ENCODE results near the gene TCOF1.
A peak's percentile ranks its signal among the peaks of the same experiment; 100 is the strongest.

TCOF1 gene

GRCh38 chr5:150428106-150428876 is 70.8 kb downstream of the TCOF1 start:
- no peak for DNase-seq (ENCODE audit: low read depth)

- DNase-seq (ENCODE audit: low read depth), result no peak
Measured at GRCh38 chr5:150428978-150429377, 71.5 kb downstream of the TCOF1 start.

DNA sequence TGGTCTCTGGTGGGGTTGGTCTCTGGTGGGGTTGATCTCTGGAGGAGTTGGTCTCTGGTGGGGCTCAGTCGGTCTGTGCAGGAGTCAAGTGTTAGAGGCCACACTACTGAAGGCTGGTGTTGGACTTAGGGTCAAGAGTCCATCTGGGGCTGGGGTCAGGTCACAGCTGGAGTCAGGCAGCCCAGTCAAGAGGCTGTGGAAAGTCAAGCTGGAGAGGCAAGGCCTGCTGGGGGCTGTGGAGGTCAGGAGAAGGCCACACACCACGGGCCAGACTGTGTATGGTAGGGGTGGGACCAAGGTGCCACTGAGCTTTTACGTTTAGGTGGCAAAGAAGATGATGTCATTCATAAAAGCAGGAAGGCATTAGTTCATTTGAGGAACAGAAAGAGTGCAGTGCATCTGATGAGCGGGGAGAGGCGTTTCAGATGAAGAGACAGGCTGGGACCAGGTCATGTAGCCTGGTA is 71.9 kb downstream of the TCOF1 start:
- DNase-seq (ENCODE audit: low read depth), result no peak

DNA sequence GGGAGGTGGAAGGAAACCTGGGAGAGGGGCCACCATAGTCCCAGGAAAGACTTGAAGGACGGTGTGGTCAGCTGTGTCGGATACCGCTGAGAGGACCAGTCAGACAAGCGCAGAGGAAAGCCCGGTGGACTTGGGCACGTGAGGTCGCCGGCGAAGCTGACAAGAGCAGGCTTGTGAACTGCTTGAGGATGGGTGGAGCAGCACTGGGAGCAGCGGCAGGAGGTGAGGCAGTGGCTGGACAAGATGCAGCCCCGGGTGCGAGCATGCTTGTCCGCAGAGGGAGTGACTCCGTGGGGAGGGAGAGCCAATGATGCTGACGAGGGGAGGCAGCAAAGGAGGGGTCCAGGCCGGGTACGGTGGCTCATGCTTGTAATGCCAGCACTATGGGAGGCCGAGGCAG is 73.6 kb downstream of the TCOF1 start:
- no peak for DNase-seq (ENCODE audit: low read depth)

DNA sequence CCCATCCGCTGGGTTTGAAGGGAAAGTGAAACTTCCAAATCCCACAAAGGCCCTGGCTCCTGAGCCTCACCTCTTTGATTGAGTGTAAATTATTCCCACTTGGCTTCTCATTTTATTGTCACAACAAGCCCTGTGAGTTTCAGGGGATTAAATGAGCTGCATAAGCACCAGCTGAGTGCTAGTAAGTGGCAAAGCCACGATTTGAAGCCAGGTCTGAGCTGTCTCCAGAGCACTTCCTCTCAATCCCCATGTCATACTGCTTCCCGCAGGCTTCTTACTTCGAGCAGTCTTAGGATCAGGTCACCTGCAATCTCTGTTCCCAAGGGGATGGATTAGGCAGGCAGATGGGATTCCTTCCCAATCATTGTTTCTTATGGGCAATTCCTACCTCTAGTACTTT is 74.1 kb downstream of the TCOF1 start:
- no peak for DNase-seq (ENCODE audit: low read depth)

- no peak for DNase-seq (ENCODE audit: low read depth)
Measured at GRCh38 chr5:150434464-150434863, 77.0 kb downstream of the TCOF1 start.

DNA sequence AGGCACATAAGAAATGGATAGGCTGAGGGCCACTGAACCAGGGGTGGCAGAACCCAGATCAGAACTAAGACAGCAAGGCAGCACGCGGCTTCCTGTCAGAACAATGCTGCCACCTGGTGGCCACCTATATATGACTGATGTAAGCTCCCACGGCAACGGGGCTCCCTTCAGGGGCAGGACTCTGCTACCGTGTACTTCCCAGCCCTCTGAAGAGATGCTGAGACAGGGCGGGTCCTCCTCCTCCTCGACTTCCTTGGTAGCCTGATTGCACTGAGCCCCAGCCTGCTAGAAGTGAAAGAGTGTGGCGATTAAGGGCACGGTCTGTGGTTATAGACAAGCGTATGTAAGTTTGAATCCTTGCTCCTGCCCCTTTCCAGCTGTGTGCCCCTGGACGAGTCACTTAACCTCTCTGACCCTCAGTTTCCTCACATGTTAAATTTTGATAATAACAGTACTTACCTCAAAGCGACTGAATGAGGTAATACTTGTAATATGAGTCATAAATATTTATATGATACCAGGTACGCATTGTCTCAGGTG is 78.7 kb downstream of the TCOF1 start:
- peak; percentile 45 for DNase-seq (ENCODE audit: low read depth)

GRCh38 chr5:150438873-150439546 is 81.5 kb downstream of the TCOF1 start:
- no peak for DNase-seq (ENCODE audit: low read depth)

DNA sequence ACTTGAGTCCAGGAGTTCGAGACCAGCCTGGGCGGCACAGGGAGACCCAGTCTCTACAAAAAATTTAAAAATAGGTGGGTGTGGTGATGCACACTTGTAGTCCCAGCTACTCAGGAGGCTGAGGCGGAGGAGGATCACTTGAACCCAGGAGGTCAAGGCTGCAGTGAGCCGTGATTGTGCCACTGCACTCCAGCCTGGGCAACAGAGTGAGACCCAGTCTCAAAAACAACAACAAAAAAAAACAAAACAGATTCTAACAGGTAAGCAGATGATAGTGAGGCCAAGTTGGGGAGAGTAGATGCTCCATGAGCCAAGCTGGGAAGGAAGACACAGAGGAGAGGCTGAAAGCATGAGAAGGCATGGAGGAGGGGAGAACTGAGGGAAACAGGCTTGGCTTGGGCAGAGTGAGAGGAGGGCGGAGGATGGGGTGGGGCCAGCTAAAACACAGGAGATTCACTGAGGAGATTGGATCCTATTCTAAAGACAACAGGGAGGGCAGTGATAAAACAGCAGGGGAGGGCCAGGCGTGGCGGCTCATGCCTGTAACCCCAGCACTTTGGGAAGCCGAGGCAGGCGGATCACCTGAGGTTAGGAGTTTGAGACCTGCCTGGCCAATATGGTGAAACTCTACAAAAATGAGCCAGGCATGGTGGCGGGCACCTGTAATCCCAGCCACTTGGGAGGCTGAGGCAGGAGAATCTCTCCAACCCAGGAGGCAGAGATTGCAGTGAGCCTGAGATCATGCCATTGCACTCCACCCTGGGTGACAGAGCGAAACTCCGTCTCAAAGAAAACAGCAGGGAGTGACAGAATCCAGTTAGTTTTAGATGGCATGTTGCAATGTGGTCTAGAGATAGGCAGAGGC is 83.7 kb downstream of the TCOF1 start:
- no peak for DNase-seq (ENCODE audit: low read depth)

DNA sequence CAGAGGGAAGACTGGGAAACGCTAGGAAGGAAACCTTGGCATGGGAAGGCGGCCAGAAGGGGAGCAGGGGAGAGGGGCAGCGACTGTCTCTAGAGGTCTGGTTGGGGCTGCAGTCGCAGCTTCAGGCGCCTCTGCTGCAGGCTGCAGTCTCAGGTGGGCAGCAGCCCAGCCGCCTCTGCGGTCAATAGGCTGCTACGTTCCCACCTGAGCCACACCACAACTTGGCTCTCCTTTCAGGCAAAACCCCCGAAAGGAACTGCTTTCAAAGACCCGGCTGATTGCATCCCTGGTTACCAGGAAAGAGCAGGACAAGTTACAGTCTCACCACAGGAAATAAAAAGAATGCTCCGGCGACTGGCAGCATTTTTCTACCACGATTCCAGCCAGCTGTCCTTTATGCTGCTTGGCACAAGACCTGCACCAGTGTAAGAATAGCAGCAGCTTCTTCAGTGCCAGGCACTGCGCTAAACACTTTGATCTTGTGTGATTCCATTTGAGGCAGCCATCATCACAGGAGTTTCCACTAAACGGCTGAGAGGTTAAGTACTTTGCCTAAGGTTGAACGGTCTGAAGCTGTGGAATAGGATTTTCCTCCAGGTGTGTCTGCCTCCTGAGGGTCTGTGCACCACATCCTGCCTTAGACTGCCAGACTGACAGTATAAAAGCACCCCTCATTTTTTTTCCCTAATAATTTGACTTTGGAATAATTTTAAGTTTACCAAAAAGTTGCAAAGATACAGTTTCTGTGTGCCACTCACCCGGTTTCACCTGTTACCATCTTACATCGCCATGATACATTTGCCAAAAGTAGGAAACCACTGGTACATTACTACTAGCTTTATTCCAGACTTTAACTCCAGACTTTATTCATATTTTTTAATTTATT is 84.6 kb downstream of the TCOF1 start:
- DNase-seq (ENCODE audit: low read depth), result no peak

DNA sequence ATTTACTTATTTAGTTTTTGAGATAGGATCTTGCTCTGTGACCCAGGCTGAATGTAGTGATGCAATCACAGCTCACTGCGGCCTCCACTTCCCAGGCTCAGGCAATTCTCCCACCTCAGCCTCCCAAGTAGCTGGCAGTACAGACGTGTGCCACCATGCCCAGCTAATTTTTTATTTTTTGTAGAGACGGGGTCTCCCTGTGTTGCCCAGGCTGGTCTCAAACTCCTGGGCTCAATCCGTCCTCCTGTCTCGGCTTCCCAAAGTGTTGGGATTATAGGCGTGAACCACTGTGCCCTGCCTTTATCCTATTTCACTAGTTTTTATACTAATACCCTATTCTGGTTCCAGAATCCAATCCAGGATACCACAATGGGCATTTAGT is 85.2 kb downstream of the TCOF1 start:
- no peak for DNase-seq (ENCODE audit: low read depth)

GRCh38 chr5:150443242-150444075 is 86.0 kb downstream of the TCOF1 start:
- DNase-seq (ENCODE audit: low read depth), result no peak

DNA sequence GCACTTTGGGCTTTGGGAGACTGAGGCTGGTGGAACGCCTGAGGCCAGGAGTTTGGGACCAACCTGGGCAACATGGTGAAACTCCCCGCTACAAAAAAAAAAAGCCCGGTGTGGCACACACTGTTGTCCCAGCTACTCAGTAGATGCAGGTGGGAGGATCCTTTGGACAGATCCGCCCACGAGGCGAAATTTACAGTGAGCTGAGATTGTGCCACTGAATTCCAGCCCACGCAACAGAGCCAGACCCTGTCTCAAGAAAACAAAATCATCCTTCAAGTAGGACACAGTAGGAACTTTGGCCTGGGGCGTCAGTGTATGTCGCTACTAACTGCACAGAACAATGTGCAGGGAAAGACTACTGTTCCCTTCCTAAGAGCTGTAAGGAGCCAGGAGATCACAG is 87.3 kb downstream of the TCOF1 start:
- no peak for DNase-seq (ENCODE audit: low read depth)

- no peak for DNase-seq (ENCODE audit: low read depth)
Measured at GRCh38 chr5:150446088-150446487, 88.6 kb downstream of the TCOF1 start.

DNA sequence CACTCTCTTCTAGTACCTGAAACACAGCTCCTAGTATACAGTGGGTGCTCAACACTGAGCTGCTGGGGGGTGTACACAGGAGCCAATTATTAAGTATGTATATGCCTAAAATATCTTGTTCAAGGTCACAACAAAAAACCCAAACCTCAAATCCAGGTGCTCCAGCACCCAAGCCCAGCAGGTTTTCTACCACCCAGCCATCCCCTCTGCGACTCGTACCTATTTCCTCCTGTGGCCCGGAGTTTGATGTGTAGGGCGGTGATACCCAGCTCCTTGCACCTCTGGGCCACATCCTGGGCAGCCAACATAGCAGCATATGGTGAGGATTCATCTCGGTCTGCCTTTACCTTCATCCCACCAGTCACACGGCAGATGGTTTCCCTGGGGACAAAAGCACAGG is 89.1 kb downstream of the TCOF1 start:
- no peak for DNase-seq (ENCODE audit: low read depth)

- DNase-seq (ENCODE audit: low read depth), result no peak
Measured at GRCh38 chr5:150447188-150447587, 89.7 kb downstream of the TCOF1 start.

DNA sequence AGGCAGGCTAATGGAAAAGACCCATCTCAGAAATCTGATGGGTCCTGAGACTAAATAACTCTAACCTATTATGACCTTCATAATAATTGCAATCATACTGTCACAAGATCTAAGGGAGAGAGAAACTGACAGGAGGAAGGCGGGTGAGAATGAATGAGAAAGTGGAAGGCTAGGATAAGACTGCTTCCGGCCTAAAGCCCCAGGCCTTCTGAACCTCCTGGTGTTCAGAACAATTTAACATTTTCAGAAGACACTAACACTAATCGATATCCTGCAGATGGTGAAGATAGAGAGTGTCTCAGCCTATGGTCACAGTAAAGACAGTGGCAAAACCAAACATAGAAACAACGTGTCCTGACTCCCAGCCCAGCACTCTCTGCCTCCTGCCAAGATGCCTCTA is 90.8 kb downstream of the TCOF1 start:
- no peak for DNase-seq (ENCODE audit: low read depth)

DNA sequence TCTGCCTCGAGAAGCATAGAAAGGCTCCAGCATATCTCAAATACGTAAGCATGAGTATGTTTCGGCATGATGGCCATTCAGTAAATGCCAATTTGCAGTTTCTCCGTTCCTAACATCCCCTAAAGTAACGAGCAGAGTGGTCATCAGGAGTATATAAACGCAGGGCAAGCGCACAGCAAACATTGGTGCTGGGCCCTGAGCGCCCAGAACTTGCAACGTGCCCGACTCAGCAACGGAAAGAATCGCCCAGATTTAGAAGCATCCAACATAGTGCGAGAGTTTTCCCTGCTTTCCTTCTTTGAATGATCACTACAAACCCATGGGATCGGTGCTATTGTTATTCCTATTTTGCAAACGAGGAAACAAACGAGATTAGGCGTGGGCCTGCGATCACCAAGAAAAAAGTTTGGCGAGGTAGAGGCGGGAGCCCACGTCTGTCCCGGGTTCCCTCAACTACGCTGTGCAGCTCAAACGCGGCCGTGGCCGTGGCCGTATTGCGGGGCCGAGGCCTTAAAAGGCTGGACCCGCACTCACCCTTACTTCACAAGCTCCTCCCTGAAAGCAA is 91.5 kb downstream of the TCOF1 start:
- no peak for DNase-seq (ENCODE audit: low read depth)

Data from HS-27A (cell line).